ENCODE measurements around the gene GIMD1. TPM values are rescaled to one million over a fixed set of nuclear protein-coding genes. Genes with fewer than 3 reads are reported as not detected.

GIMD1 gene
- total and polyA plus RNA-seq, 2 donors (not counting 3 experiments of a cell fraction or from before 2014, with no cell fraction given), result not detected

DNA sequence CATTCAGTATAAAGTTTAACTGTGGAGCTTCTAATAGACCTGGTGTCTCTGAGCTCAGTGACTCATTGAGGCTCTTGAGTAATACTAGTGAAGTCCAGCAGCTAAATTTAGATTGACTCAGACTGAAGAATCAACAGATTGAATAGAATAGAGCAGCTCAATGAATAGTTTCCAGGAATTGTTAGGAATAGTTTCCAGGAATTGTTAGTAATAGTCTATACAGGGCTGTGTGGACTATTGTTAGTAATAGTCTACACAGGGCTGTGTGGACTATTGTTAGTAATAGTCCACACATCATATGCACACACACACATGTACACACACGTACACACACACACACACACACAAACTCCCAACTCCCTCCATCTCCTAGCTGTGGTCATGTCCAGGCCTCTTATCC, 3.0 kb downstream of the GIMD1 start:
- DNase-seq (ENCODE audit: low read depth, low spot score) (peak; percentile 91), FAIRE-seq (peak; percentile 95)
- H2AFZ ChIP-seq (ENCODE audit: low read depth, low read length), result no peak overlapping the region
- H3K4me1 ChIP-seq (ENCODE audit: control insufficient read depth, extremely low read depth, insufficient read depth, low read length), result peaks cover 19% of the 10 kb centered on the region
- no peaks in the 10 kb centered on the region for H4K20me1 ChIP-seq (replicated peaks; ENCODE audit: control insufficient read depth, extremely low read depth, insufficient read depth, low read length)
- intact Hi-C loops (cut with micrococcal nuclease) (loop anchor here (1.0 to 5.0 kb wide), 2 partner anchors 49 to 327 kb away; partner anchors contain the start of genes AIMP1 and TBCK), dilution Hi-C loops (cut with MboI; ENCODE audit: extremely low pct_ligation_motif_present, low sequenced_read_pairs) (no loop called here)
- no peak overlapping the region for H3K4me3 ChIP-seq (replicated peaks in 1 of 3; ENCODE audit: insufficient read depth in 1 of 3, low read depth in 1 of 3, low read length in 3 of 3)
- TF ChIP-seq GATA2 (IDR thresholded peaks at IDR 0.05; ENCODE audit: insufficient read depth, insufficient read length, low read depth, low read length) (no peak), JUN (IDR thresholded peaks at IDR 0.05; ENCODE audit: borderline replicate concordance, insufficient read depth, insufficient read length, low read depth) (peak; percentile 90), POLR2A (IDR thresholded peaks at IDR 0.05; ENCODE audit: low read depth, low read length) (no peak), FOS (IDR thresholded peaks at IDR 0.05; ENCODE audit: borderline replicate concordance, insufficient read depth, low read length) (peak; percentile 86), POLR2AphosphoS5 (IDR thresholded peaks at IDR 0.05; ENCODE audit: insufficient read depth, low read depth, low read length) (peak; percentile 58)
- H3K9ac ChIP-seq (replicated peaks; ENCODE audit: extremely low read depth, insufficient read depth, low read length), result peak overlapping the region; percentile 12
- no peaks in the 10 kb centered on the region for H3K79me2 ChIP-seq (ENCODE audit: control insufficient read depth, insufficient read depth, low read length)
- no TSS peak for BruUV-seq (replicated peaks)
- H3K4me2 ChIP-seq (ENCODE audit: insufficient read depth, low read length), result peak overlapping the region; percentile 69
- no peaks in the 10 kb centered on the region for H3K36me3 ChIP-seq (ENCODE audit: control insufficient read depth in 2 of 2, extremely low read depth in 1 of 2, insufficient read depth in 2 of 2, low read length in 2 of 2)
- H3K27me3 ChIP-seq (ENCODE audit: control insufficient read depth in 2 of 2, insufficient read depth in 2 of 2, low read length in 2 of 2), result peaks cover 0 to 2% of the 10 kb centered on the region in 2 experiments
- no peaks in the 10 kb centered on the region for H3K9me1 ChIP-seq (replicated peaks; ENCODE audit: control insufficient read depth, extremely low read depth, insufficient read depth, low read length)
- ChIA-PET CTCF (interaction anchor here (0.6 to 3.3 kb wide), 18 partner anchors 11 to 532 kb away, joined by 3 to 37 read pairs (median 4); no protein-coding TSS in a partner anchor), POLR2A (no interaction called here)
- H3K27ac ChIP-seq (ENCODE audit: insufficient read depth, low read depth, low read length), result peak overlapping the region; percentile 41
- no peaks in the 10 kb centered on the region for H3K9me3 ChIP-seq (replicated peaks; ENCODE audit: control insufficient read depth, insufficient read depth, low read length)

DNA sequence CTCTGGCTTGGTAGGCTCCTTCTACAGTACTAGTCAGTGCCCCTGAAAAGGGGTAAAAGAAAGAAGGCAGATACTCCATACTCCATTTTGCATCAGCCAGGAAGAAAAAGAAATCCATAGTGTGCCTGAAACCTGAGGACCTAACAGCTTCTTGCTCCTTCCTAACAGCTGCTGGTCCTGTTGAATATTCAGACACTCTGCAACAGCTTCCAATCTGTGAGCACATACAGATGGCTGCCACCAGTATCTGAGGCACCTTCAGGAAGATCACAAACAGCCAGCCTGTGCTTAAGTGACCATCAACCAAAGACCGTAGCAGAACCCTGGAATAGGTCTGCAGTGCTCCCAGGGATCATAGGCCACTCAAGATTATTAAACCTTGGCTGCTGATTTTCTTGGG, 4.3 kb downstream of the GIMD1 start:
- peak; percentile 67 for FAIRE-seq

More for the DNA sequence above, 4.3 kb downstream of the GIMD1 start:
- H3K4me1 ChIP-seq (ENCODE audit: control insufficient read depth, extremely low read depth, insufficient read depth, low read length), result peaks cover 14% of the 10 kb centered on the region
- BruUV-seq (replicated peaks), result no TSS peak
- no peak overlapping the region for H3K9ac ChIP-seq (replicated peaks; ENCODE audit: extremely low read depth, insufficient read depth, low read length)
- H3K9me1 ChIP-seq (replicated peaks; ENCODE audit: control insufficient read depth, extremely low read depth, insufficient read depth, low read length), result no peaks in the 10 kb centered on the region
- TF ChIP-seq, protein P1, sequence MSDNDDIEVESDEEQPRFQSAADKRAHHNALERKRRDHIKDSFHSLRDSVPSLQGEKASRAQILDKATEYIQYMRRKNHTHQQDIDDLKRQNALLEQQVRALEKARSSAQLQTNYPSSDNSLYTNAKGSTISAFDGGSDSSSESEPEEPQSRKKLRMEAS (IDR thresholded peaks at IDR 0.05; ENCODE audit: insufficient read depth, insufficient read length), result no peak
- no peak for TF ChIP-seq FOS (IDR thresholded peaks at IDR 0.05; ENCODE audit: borderline replicate concordance, insufficient read depth, low read length)
- no peak for TF ChIP-seq POLR2A (IDR thresholded peaks at IDR 0.05; ENCODE audit: low read depth, low read length)
- no peak for TF ChIP-seq CTCF (IDR thresholded peaks at IDR 0.05; ENCODE audit: extremely low read depth in 1 of 2, insufficient read depth in 1 of 2, low read depth in 1 of 2, low read length in 2 of 2)
- no peak for TF ChIP-seq POLR2AphosphoS5 (IDR thresholded peaks at IDR 0.05; ENCODE audit: insufficient read depth, low read depth, low read length)
- no peak for TF ChIP-seq MYC (IDR thresholded peaks at IDR 0.05; ENCODE audit: low read depth, low read length)
- TF ChIP-seq JUN (IDR thresholded peaks at IDR 0.05; ENCODE audit: borderline replicate concordance, insufficient read depth, insufficient read length, low read depth), result no peak
- TF ChIP-seq GATA2 (IDR thresholded peaks at IDR 0.05; ENCODE audit: insufficient read depth, insufficient read length, low read depth, low read length), result no peak
- no peak for TF ChIP-seq EZH2 (IDR thresholded peaks at IDR 0.05; ENCODE audit: borderline replicate concordance, low read depth, low read length, severe bottlenecking)
- no peaks in the 10 kb centered on the region for H3K79me2 ChIP-seq (ENCODE audit: control insufficient read depth, insufficient read depth, low read length)
- ChIA-PET CTCF (interaction anchor here (1.1 to 3.3 kb wide), 5 partner anchors 10 to 454 kb away, joined by 3 to 37 read pairs (median 12); no protein-coding TSS in a partner anchor), POLR2A (no interaction called here)
- no peaks in the 10 kb centered on the region for H3K36me3 ChIP-seq (ENCODE audit: control insufficient read depth in 2 of 2, extremely low read depth in 1 of 2, insufficient read depth in 2 of 2, low read length in 2 of 2)
- no peak overlapping the region for H3K4me2 ChIP-seq (ENCODE audit: insufficient read depth, low read length)
- DNase-seq (ENCODE audit: low read depth, low spot score), result no peak
- H3K4me3 ChIP-seq (replicated peaks in 1 of 3; ENCODE audit: insufficient read depth in 1 of 3, low read depth in 1 of 3, low read length in 3 of 3), result no peak overlapping the region
- no peak overlapping the region for H3K27ac ChIP-seq (ENCODE audit: insufficient read depth, low read depth, low read length)
- H2AFZ ChIP-seq (ENCODE audit: low read depth, low read length), result no peak overlapping the region
- no peaks in the 10 kb centered on the region for H3K9me3 ChIP-seq (replicated peaks; ENCODE audit: control insufficient read depth, insufficient read depth, low read length)
- intact Hi-C loops (cut with micrococcal nuclease), result no loop called here
- peaks cover 0 to 2% of the 10 kb centered on the region in 2 experiments for H3K27me3 ChIP-seq (ENCODE audit: control insufficient read depth in 2 of 2, insufficient read depth in 2 of 2, low read length in 2 of 2)
- dilution Hi-C loops (cut with MboI; ENCODE audit: extremely low pct_ligation_motif_present, low sequenced_read_pairs), result no loop called here
- H4K20me1 ChIP-seq (replicated peaks; ENCODE audit: control insufficient read depth, extremely low read depth, insufficient read depth, low read length), result no peaks in the 10 kb centered on the region
